OCI-LY7 (cell line): ENCODE data around the gene MCOLN3. TPM values are rescaled to one million over a fixed set of nuclear protein-coding genes. Genes with fewer than 3 reads are reported as not detected.

ENCODE experiments used
- BruUV-seq: library from RNA; stranded (reverse); fragments of 400-500 nt; replicated peaks from 2 replicates; lab custom pipeline; 2021; lab: Mats Ljungman, UMichigan
- CTCF ChIA-PET: fragments of 300-600 bp; sonication (Branson Sonifier 250); formaldehyde crosslinking; loops from one replicate; lab custom pipeline; 2022; ENCODE audit warnings: antibody characterized with exemption; ENCODE audit not compliant: unreplicated experiment; lab: Charles Lee
- POLR2A ChIA-PET: fragments of 300-600 bp; sonication (Branson Sonifier 250); formaldehyde crosslinking; loops from one replicate; lab custom pipeline; 2022; ENCODE audit warnings: antibody characterized with exemption; lab: Charles Lee
- DNase-seq: peaks from one replicate; pipeline ENCODE4 v3.0.0-alpha.2; 2015; ENCODE audit warnings: low spot score
- H2AFZ ChIP-seq: fragments of 200-600 bp; sonication (generic), shearing (Covaris generic); 2 replicates; pipeline ENCODE4 v1.6.1; 2014; ENCODE audit warnings: mild to moderate bottlenecking, antibody characterized with exemption, low read length, moderate library complexity
- H3K27ac ChIP-seq: fragments of 200-600 bp; sonication (generic); 2 replicates; pipeline ENCODE4 v1.5.1; 2014; ENCODE audit warnings: mixed run types, low read depth, mild to moderate bottlenecking, moderate library complexity, low read length, inconsistent platforms; ENCODE audit not compliant: poor library complexity, severe bottlenecking
- H3K36me3 ChIP-seq: fragments of 200-600 bp; sonication (generic); 2 replicates; pipeline ENCODE4 v1.6.1; 2014; ENCODE audit warnings: mild to moderate bottlenecking, antibody characterized with exemption, low read length, moderate library complexity, mixed read lengths; ENCODE audit not compliant: insufficient read depth
- H3K4me1 ChIP-seq: fragments of 200-600 bp; sonication (generic); 2 replicates; pipeline ENCODE4 v1.5.1; 2014; ENCODE audit warnings: mild to moderate bottlenecking, low read length; ENCODE audit not compliant: insufficient read depth, poor library complexity, severe bottlenecking
- H3K4me2 ChIP-seq: fragments of 200-600 bp; sonication (generic); 2 replicates; pipeline ENCODE4 v1.6.1; 2014; ENCODE audit warnings: mild to moderate bottlenecking, low read length
- H3K4me3 ChIP-seq: fragments of 200-600 bp; sonication (generic); 2 replicates; pipeline ENCODE4 v1.5.1; 2014; ENCODE audit warnings: mild to moderate bottlenecking, low read depth, low read length; ENCODE audit not compliant: poor library complexity, severe bottlenecking
- H3K79me2 ChIP-seq: fragments of 200-600 bp; sonication (generic); 2 replicates; pipeline ENCODE4 v1.6.1; 2016; ENCODE audit warnings: low read depth, mild to moderate bottlenecking, low read length, moderate library complexity, mixed read lengths; ENCODE audit not compliant: insufficient read depth
- H3K9me2 ChIP-seq: fragments of 200-600 bp; sonication (generic); 2 replicates; pipeline ENCODE4 v1.6.1; 2016; ENCODE audit warnings: mild to moderate bottlenecking, low read length, mixed read lengths; ENCODE audit not compliant: insufficient read depth
- H3K9me3 ChIP-seq: fragments of 200-600 bp; sonication (generic); 2 replicates; pipeline ENCODE4 v1.6.1; 2014; ENCODE audit warnings: mild to moderate bottlenecking, mixed run types, low read length, mixed read lengths
- H4K20me1 ChIP-seq: fragments of 200-600 bp; sonication (generic); 2 replicates; pipeline ENCODE4 v1.6.1; 2014; ENCODE audit warnings: mild to moderate bottlenecking, antibody characterized with exemption, low read length, moderate library complexity, mixed read lengths; ENCODE audit not compliant: insufficient read depth
- CTCF ChIP-seq: fragments of 200-600 bp; sonication (generic); conservative IDR thresholded peaks from 2 replicates; pipeline ENCODE4 v1.5.1; 2014; ENCODE audit warnings: mild to moderate bottlenecking, antibody characterized with exemption, low read length, moderate library complexity, mixed read lengths
- EZH2phosphoT487 ChIP-seq: fragments of 200-600 bp; sonication (generic); IDR thresholded peaks from 2 replicates; pipeline ENCODE4 v1.6.1; 2018; ENCODE audit warnings: low read depth, borderline replicate concordance, mild to moderate bottlenecking, mixed run types, antibody characterized with exemption, low read length, moderate library complexity, mixed read lengths
- intact Hi-C: fragments of 100-400 bp; cut with micrococcal nuclease; formaldehyde crosslinking; loops from one replicate; pipeline ENCODE4 v1.10.0; 2022; ENCODE audit not compliant: unreplicated experiment
- total RNA-seq, 2 experiments: library from RNA; depleted of rRNA in 1 of 2; stranded (reverse); fragments of >200 nt in 1 of 2; shearing (Covaris generic) in 1 of 2; gene quantifications; 2 replicates each; pipeline ENCODE4 v1.2.3, GENCODE V29; 2014 to 2022

MCOLN3 gene
- total RNA-seq, 2 experiments from 2014 or later = not detected

- Histone ChIP-seq H3K9me3 (no peaks in the 10 kb centered on the region), H3K27ac (no peak overlapping the region), H3K4me2 (no peak overlapping the region), H4K20me1 (no peaks in the 10 kb centered on the region), H2AFZ (no peak overlapping the region), H3K79me2 (no peaks in the 10 kb centered on the region), H3K4me3 (no peak overlapping the region), H3K36me3 (no peaks in the 10 kb centered on the region), H3K9me2 (no peaks in the 10 kb centered on the region), H3K4me1 (peaks cover 17% of the 10 kb centered on the region)
- BruUV-seq = no TSS peak
- ChIA-PET CTCF (no interaction called here), POLR2A (interaction anchor here (0.6 to 0.7 kb wide), 2 partner anchors 69 to 1241 kb away, joined by 3 to 4 read pairs; no protein-coding TSS in a partner anchor)
- no peak for DNase-seq
- TF ChIP-seq CTCF (no peak), EZH2phosphoT487 (no peak)
- intact Hi-C loops = no loop called here
These were observed 10.5 kb upstream of the MCOLN3 start for GRCh38 chr1:85058786-85059185.

DNA sequence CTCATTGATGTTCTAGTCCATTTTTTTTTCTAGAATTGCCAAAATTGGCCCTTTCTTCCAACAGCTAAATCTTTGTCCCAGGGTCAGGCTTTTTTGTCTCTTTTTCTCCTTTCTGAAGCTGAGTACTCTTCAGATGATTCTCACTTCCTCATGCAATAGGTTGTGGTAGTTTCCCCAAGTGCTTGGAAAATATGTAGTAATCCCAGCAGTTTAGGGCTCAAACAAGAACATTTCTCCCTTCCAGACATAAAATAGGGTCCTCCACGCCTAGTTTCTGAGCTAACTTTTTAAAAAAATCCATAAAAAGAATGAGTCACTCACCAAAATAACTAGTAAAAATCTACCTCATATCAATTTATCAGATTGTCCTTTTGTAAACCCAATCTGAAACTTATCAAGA lies 10.0 kb upstream of the MCOLN3 start:
- Histone ChIP-seq H3K36me3 (no peaks in the 10 kb centered on the region), H3K79me2 (no peaks in the 10 kb centered on the region), H2AFZ (no peak overlapping the region), H3K9me3 (no peaks in the 10 kb centered on the region), H3K4me3 (no peak overlapping the region), H3K9me2 (no peaks in the 10 kb centered on the region), H4K20me1 (no peaks in the 10 kb centered on the region), H3K4me2 (no peak overlapping the region), H3K27ac (no peak overlapping the region), H3K4me1 (peaks cover 17% of the 10 kb centered on the region)
- TF ChIP-seq CTCF = no peak
- no peak for TF ChIP-seq EZH2phosphoT487
- ChIA-PET CTCF (no interaction called here), POLR2A (interaction anchor here (0.7 kb wide), 1 partner anchor 1240 kb away, joined by 4 read pairs; no protein-coding TSS in a partner anchor)
- intact Hi-C loops = no loop called here
- no TSS peak for BruUV-seq
- DNase-seq = no peak

GRCh38 chr1:85054664-85055063 lies 6.4 kb upstream of the MCOLN3 start:
- no peaks in the 10 kb centered on the region for H3K4me1 ChIP-seq
- ChIA-PET CTCF (no interaction called here), POLR2A (interaction anchor here (1.1 kb wide), 1 partner anchor 11 kb away, joined by 3 read pairs; no protein-coding TSS in a partner anchor)
- DNase-seq = no peak
- no peaks in the 10 kb centered on the region for H3K9me3 ChIP-seq
- H3K4me3 ChIP-seq = no peak overlapping the region
- intact Hi-C loops = no loop called here
- no peak overlapping the region for H2AFZ ChIP-seq
- no TSS peak for BruUV-seq
- no peaks in the 10 kb centered on the region for H3K36me3 ChIP-seq
- no peak overlapping the region for H3K4me2 ChIP-seq
- H4K20me1 ChIP-seq = no peaks in the 10 kb centered on the region
- no peaks in the 10 kb centered on the region for H3K79me2 ChIP-seq
- TF ChIP-seq EZH2phosphoT487 (no peak), CTCF (no peak)
- H3K27ac ChIP-seq = no peak overlapping the region
- H3K9me2 ChIP-seq = no peaks in the 10 kb centered on the region
